ENCODE results near the gene AGAP1.

GRCh38 chr2:236080412-236080811, 586.6 kb downstream of the AGAP1 start:
- TF ChIP-seq POLR2A (IDR thresholded peaks at IDR 0.05) (no peak), CTCF (IDR thresholded peaks at IDR 0.05) (no peak)
